Measurements from ENCODE around the gene MYH9. TPM values are rescaled to one million over a fixed set of nuclear protein-coding genes. Genes with fewer than 3 reads are reported as not detected.

The MYH9 gene
- total RNA-seq, 1 donor from 2014 or later, result 932 TPM

GRCh38 chr22:36235585-36235984 lies 152.2 kb downstream of the MYH9 start:
- intact Hi-C loops (cut with micrococcal nuclease), result no loop called here

- intact Hi-C loops (cut with micrococcal nuclease), result no loop called here
These were observed 152.8 kb downstream of the MYH9 start for GRCh38 chr22:36234919-36235318.

GRCh38 chr22:36234213-36234612 lies 153.6 kb downstream of the MYH9 start:
- intact Hi-C loops (cut with micrococcal nuclease), result no loop called here

GRCh38 chr22:36233796-36234195 lies 154.0 kb downstream of the MYH9 start:
- intact Hi-C loops (cut with micrococcal nuclease), result no loop called here

GRCh38 chr22:36232715-36233401 lies 154.9 kb downstream of the MYH9 start:
- intact Hi-C loops (cut with micrococcal nuclease), result no loop called here

Other genes starting within 250 kb of the MYH9 start
- gene APOL3, start 227.2 kb downstream of the MYH9 start, total RNA-seq, result 131 and 143 TPM in 2 replicates
- gene APOL4, start 186.2 kb downstream of the MYH9 start, total RNA-seq, result 0.98 and 1.8 TPM in 2 replicates
- gene APOL2, start 148.4 kb downstream of the MYH9 start, total RNA-seq, result 87.8 and 89.9 TPM in 2 replicates
- 56.8 and 62.5 TPM in 2 replicates for gene APOL1, start 134.8 kb downstream of the MYH9 start, total RNA-seq
- 79.1 and 86.8 TPM in 2 replicates for gene TXN2, start 93.7 kb upstream of the MYH9 start, total RNA-seq
- 15.8 and 17.4 TPM in 2 replicates for gene FOXRED2, start 119.1 kb upstream of the MYH9 start, total RNA-seq
- 213 and 218 TPM in 2 replicates for gene EIF3D, start 141.2 kb upstream of the MYH9 start, total RNA-seq

Data from T-helper 2 cell treated with Interferon-gamma antibody and Interleukin-4, amounts not matched to agents 100 ng/mL and 5 ng/mL, for 36 hours (primary cell).